Inflammatory macrophage treated with lipopolysaccharide for 1 hour (primary cell): ENCODE results near the gene EXPH5.
"Not testable (repeated sequence)": the region's sequence is repeated elsewhere in the genome, so short reads cannot be mapped to it uniquely, and the experiment has no call there.

Source experiments
- DNase-seq, 2 donors: peaks; one replicate each; pipeline ENCODE4 v3.0.0-alpha.2; 2020 to 2022

The EXPH5 gene, protein sequence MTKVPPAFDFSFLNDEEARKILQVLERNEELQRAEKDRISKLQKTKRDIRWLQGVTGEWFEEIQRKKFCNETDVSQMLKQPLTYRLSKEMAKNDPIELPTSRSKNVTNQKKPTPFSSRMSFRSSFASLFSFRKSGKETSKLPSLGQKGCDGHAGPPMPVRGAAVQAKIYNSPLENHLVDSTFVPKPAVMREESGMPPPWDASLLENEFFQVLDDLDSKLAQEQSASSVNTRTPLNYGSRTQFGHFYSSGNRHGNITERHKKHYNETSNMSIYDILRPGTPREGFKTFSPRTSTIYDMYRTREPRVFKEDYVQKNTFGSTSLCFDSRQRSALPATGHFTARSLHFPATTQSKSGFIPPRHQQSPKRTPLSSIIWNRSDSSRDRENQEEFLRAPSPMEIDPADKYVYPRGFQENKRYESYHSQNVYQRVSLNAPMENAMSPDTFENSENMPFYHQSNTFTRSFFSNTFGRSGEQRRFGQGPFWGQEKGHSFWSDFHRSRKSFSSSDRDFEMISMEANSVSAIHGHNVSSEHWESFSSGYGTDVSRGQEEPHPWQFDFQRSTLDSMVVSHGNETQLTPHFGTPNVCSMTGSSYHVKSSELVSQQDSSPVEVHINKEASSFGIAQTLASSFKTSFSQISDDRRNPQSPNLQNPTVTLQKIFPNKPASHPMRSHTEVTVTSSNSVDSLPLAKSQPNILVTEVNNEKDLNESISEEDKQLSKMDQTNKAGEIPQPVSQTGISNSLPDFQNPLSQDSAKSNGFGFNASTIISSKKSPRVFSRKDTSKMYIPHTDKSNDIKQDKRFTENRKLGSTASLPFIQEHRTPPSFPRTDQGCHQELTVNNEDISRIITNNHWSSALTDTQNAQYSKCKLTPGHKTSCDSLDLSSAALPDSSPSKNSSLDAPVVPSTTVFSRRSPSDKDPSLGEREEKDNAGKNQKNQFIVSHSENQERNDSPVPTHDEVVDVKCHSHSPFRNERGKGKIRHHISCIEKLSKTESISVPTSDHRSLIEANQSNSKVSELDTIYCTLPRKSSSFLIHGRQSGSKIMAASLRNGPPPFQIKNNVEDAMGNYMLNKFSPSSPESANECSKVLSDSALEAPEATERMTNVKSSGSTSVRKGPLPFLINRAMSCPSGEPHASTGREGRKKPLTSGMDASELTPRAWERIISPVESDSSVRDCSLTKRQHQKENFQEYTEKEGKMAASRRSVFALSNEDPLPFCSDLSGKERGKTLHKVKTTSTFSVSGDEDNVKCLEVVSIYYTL (N-terminal part only)

GRCh38 chr11:108593214-108593922 lies at the start of gene EXPH5:
EXPH5 (minus strand) TSS chr11:108593768; CDS start chr11:108593536, 232 bp downstream.
- DNase-seq = peak; percentile 66 to 84

DNA sequence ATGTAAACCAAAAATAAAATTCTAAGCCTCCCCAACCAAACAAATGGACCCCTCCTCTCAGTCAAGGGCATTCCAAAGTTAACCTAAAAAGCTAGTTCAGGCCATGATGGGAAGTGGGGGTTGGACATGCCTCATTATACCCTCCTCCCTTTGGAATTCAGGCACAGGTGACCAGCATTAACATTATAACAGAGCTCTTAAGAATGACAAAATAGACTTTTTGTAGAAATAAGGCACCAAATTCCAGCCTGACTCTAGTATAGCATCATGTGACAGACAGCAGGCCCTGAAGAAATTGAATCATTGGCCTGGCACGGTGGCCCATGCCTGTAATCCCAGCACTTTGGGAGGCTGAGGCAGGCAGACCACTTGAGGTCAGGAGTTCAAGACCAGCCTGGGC lies 48.2 kb upstream of the EXPH5 start:
- not testable (repeated sequence) for DNase-seq

DNA sequence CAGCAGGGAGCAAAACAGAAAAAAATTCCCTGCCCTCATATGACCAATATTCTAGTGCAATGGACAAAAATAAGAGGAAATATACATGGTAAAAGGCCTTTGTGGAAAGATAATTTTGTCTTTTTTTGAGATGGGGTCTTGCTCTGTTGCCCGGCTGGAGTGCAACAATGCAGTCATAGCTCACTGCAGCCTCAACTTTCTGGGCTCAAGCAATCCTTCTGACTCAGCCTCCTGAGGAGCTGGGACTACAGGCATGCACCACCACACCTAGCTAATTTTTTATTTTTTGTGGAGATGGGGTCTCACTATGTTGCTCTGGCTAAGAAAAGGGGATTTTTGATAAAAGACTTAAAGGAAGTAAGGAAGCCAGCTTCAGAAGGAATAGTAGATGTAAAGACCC lies 45.6 kb upstream of the EXPH5 start:
- DNase-seq = no peak

GRCh38 chr11:108636222-108636621 lies 42.7 kb upstream of the EXPH5 start:
- no peak for DNase-seq

- no peak for DNase-seq
Measured at GRCh38 chr11:108635106-108635505, 41.5 kb upstream of the EXPH5 start.

DNA sequence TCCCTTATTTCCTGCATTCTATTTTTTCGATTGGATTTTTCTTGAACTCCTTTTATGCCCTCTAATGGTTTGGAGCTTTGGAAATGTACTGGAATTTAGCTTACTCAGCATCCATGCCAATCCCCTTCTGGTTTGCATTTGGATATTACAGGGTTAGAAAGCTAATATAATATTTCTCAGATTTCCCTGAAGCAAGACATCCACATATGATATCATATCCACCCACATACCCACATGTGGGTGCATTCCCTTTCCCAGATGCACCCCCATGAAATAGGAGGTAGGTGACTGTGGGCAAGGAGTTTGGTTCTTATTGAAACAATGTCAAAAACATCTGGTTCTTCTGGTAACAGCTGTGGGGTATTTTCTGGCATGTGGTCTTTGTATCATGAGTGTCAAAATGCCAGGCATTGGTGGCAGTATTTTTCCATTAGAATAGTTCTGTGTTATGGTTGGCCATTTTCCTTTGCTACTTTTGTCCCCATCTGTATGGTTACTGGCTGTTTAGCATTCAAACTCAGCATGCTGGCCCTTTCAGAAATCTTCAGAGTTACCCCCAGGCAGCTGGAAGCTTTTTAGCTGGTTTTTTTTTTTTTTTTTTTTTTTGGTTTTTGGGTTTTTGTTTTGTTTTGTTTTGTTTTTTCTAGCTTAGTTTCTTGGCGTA lies 38.6 kb upstream of the EXPH5 start:
- DNase-seq = no peak

DNA sequence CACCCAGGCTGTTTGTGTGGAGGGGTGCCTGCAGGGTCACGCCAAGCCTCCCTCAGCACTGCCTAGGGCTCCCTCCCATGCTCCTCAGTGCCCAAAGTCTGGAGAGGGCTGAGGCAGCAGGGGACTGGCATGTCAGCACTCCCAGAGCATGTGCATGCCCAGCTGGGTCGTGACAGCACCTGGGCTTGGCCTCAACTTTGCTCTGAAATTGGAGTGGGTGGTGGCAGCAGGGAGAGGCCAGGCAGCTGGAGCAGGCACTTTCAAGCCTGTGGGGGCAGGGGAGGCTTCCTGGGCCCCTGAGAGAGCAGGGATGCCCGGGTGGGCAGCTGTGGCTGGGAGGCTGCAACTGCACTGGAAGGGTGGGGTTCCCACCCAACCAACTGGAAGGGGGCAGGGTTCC lies 35.7 kb upstream of the EXPH5 start:
- DNase-seq = no peak

DNA sequence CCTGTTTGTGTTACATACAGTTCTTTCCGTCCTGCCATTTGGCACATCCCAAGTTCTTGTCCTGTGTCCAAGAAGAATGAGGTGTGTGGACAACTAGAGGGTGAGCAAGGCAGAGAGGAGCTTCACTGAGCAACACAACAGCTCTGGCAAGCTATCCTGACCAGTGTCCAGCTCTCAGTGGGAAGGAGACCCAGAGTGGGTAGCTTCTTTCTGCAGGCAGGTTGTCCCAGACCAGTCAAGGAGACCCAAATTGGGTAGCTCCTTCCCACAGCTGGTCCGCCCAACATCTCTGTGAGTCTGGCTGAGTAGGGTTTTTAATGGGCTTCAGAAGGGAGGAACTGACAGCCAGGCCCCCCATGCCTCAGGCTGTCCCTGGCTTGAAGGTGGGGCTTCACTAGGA lies 35.2 kb upstream of the EXPH5 start:
- no peak for DNase-seq

GRCh38 chr11:108628326-108628725 lies 34.8 kb upstream of the EXPH5 start:
- no peak for DNase-seq

- no peak for DNase-seq
Measured at GRCh38 chr11:108624196-108624925, 30.8 kb upstream of the EXPH5 start.

- DNase-seq = peak; percentile 50 to 52
Measured at GRCh38 chr11:108622341-108622740, 28.8 kb upstream of the EXPH5 start.

GRCh38 chr11:108620958-108621772 lies 27.6 kb upstream of the EXPH5 start:
- no peak for DNase-seq

GRCh38 chr11:108618529-108618928 lies 25.0 kb upstream of the EXPH5 start:
- no peak for DNase-seq

GRCh38 chr11:108617055-108617454 lies 23.5 kb upstream of the EXPH5 start:
- no peak for DNase-seq

DNA sequence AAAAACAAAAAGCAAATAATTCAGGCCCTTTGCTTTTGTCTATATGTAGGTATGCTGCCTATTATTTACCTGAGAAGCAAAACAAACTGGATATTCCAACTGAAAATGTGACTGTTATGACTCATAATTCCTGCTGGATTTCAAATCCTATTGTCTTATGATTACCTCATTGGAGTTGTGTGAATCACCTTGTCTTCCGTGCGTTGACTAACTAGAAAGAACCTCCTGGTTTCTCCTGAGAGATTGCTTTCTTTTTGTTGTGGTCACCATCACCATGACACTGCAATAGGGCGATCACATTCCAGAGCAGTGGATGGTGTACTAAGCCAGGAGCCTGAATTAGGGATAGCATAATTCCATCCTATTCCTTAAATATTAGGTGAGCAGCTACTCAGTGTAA lies 23.0 kb upstream of the EXPH5 start:
- DNase-seq = no peak

DNA sequence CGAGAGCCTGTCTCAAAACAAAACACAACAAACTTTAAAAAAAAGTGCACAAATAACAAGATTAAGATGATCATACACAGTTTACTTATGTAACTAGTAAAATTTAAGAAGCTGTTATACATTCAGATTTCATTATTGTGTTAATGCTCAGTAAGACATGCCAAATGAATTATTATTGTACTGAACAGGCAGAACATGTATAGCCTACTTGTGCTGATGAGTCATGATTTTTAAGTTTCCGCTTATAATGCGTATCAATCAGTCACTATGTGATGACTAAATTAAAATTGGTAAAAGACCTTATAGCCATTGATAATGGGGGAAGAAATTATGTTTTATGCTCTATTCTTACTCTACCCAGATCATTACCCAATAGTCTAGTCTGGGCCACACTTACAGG lies 20.5 kb upstream of the EXPH5 start:
- DNase-seq = no peak

- DNase-seq = no peak
Measured at GRCh38 chr11:108609682-108610081, 16.1 kb upstream of the EXPH5 start.

GRCh38 chr11:108608548-108608947 lies 15.0 kb upstream of the EXPH5 start:
- no peak for DNase-seq

GRCh38 chr11:108606495-108607160 lies 13.1 kb upstream of the EXPH5 start:
- no peak for DNase-seq

DNA sequence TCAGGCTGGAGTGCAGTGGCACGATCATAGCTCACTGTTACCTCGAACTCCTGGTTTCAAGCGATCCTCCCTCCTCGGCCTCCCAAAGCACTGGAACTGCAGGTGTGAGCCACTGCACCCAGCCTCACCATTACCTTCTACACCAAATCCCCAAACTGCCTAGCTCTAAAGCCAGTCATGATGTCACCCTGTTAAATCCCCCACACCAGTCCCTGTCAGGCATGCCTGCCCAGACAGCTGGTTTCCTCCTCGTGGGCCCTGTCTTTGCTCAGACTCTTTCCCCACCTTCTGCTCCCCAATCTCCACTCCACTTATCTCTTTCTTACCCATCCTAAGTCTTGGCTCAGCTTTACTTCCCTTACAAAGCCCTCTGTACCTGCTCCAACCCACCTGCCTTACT lies 12.5 kb upstream of the EXPH5 start:
- no peak for DNase-seq
